ACHN (cell line): Measurements from ENCODE around the gene ZHX3.
A peak's percentile ranks its signal among the peaks of the same experiment; 100 is the strongest.

Experiments
- DNase-seq: peaks from one replicate; pipeline ENCODE4 v3.0.0-alpha.2; 2015
- in situ Hi-C: cut with HindIII; loops from 2 replicates; pipeline ENCODE4 v1.10.0; 2017; ENCODE audit warnings: low sequenced_read_pairs, low pct_ligation_motif_present, low pct_unique_long_range_greater_than_20kb

The ZHX3 gene

GRCh38 chr20:41183831-41184230 is 133.7 kb downstream of the ZHX3 start:
- DNase-seq: no peak
- in situ Hi-C loops: no loop called here

GRCh38 chr20:41183391-41183790 is 134.1 kb downstream of the ZHX3 start:
- in situ Hi-C loops: no loop called here
- no peak for DNase-seq

GRCh38 chr20:41182296-41183212 is 135.0 kb downstream of the ZHX3 start:
- DNase-seq: no peak
- in situ Hi-C loops: no loop called here

- no peak for DNase-seq
- in situ Hi-C loops: no loop called here
These were observed 136.0 kb downstream of the ZHX3 start for GRCh38 chr20:41181567-41181966.

GRCh38 chr20:41180599-41181333 is 136.8 kb downstream of the ZHX3 start:
- no peak for DNase-seq
- in situ Hi-C loops: no loop called here

GRCh38 chr20:41179961-41180360 is 137.6 kb downstream of the ZHX3 start:
- no peak for DNase-seq
- in situ Hi-C loops: no loop called here

GRCh38 chr20:41178904-41179432 is 138.6 kb downstream of the ZHX3 start:
- DNase-seq: no peak
- in situ Hi-C loops: no loop called here

GRCh38 chr20:41178495-41178894 is 139.0 kb downstream of the ZHX3 start:
- no peak for DNase-seq
- in situ Hi-C loops: no loop called here

- peak; percentile 88 for DNase-seq
- in situ Hi-C loops: no loop called here
These were observed 139.9 kb downstream of the ZHX3 start for GRCh38 chr20:41177636-41178035.

GRCh38 chr20:41176711-41177552 is 140.6 kb downstream of the ZHX3 start:
- in situ Hi-C loops: no loop called here
- DNase-seq: no peak

GRCh38 chr20:41175727-41176330 is 141.7 kb downstream of the ZHX3 start:
- in situ Hi-C loops: no loop called here
- no peak for DNase-seq

- in situ Hi-C loops: no loop called here
- no peak for DNase-seq
These were observed 142.3 kb downstream of the ZHX3 start for GRCh38 chr20:41175201-41175651.

- DNase-seq: no peak
- in situ Hi-C loops: no loop called here
These were observed 142.7 kb downstream of the ZHX3 start for GRCh38 chr20:41174782-41175181.

- DNase-seq: no peak
- in situ Hi-C loops: no loop called here
These were observed 143.2 kb downstream of the ZHX3 start for GRCh38 chr20:41174373-41174772.

- no peak for DNase-seq
These were observed 143.7 kb downstream of the ZHX3 start for GRCh38 chr20:41173791-41174341.

GRCh38 chr20:41173161-41173721 is 144.3 kb downstream of the ZHX3 start:
- in situ Hi-C loops: no loop called here
- peak; percentile 60 for DNase-seq

More at GRCh38 chr20:41173791-41174341, 143.7 kb downstream of the ZHX3 start:
- in situ Hi-C loops: no loop called here

- DNase-seq: no peak
- in situ Hi-C loops: no loop called here
These were observed 145.0 kb downstream of the ZHX3 start for GRCh38 chr20:41172296-41173140.
